Subcutaneous abdominal adipose tissue (tissue), 5 donors: ENCODE measurements around the gene ABCA1.

Experiments
- H3K27ac ChIP-seq: one replicate; pipeline ENCODE4 v1.7.0; 2013; ENCODE audit warnings: low read depth, mild to moderate bottlenecking, inconsistent platforms, low read length, moderate library complexity
- H3K27me3 ChIP-seq, 5 donors: one replicate each; pipeline ENCODE4 v1.7.0; 2013; ENCODE audit warnings: low read length in 5 of 5, inconsistent platforms in 1 of 5; ENCODE audit not compliant: control insufficient read depth in 5 of 5, insufficient read depth in 4 of 5
- H3K36me3 ChIP-seq, 5 donors: one replicate each; pipeline ENCODE4 v1.7.0; 2013; ENCODE audit warnings: low read length in 5 of 5; ENCODE audit not compliant: control insufficient read depth in 5 of 5, insufficient read depth in 5 of 5
- H3K4me1 ChIP-seq, 5 donors: one replicate each; pipeline ENCODE4 v1.7.0; 2013; ENCODE audit warnings: low read length in 5 of 5, mild to moderate bottlenecking in 3 of 5, moderate library complexity in 1 of 5; ENCODE audit not compliant: control insufficient read depth in 5 of 5, insufficient read depth in 5 of 5
- H3K4me3 ChIP-seq, 5 donors: one replicate each; pipeline ENCODE4 v1.7.0; 2013; ENCODE audit warnings: low read length in 5 of 5, low read depth in 1 of 5
- H3K9ac ChIP-seq, 5 donors: one replicate each; pipeline ENCODE4 v1.7.0; 2013; ENCODE audit warnings: low read length in 5 of 5, mild to moderate bottlenecking in 4 of 5, moderate library complexity in 3 of 5
- H3K9me3 ChIP-seq, 5 donors: one replicate each; pipeline ENCODE4 v1.7.0; 2013; ENCODE audit warnings: low read length in 5 of 5; ENCODE audit not compliant: control insufficient read depth in 5 of 5
- donor health status: healthy.
- donor health status: healthy.
- donor health status: healthy.
- donor health status: healthy.
- donor health status: healthy.

ABCA1 gene

GRCh38 chr9:104854613-104855012 lies 73.3 kb downstream of the ABCA1 start:
- no peaks in the 10 kb centered on the region for H3K9me3 ChIP-seq
- peaks cover 9 to 51% (median 48%) of the 10 kb centered on the region in 5 donors for H3K4me1 ChIP-seq
- peak overlapping the region; percentile 70 for H3K27ac ChIP-seq
- H3K9ac ChIP-seq: no peak overlapping the region
- H3K4me3 ChIP-seq: no peak overlapping the region
- peaks cover 38 to 75% (median 45%) of the 10 kb centered on the region in 5 donors for H3K36me3 ChIP-seq
- H3K27me3 ChIP-seq: no peaks in the 10 kb centered on the region

GRCh38 chr9:104853683-104854082 lies 74.3 kb downstream of the ABCA1 start:
- Histone ChIP-seq H3K36me3 (peaks cover 36 to 74% (median 41%) of the 10 kb centered on the region in 5 donors), H3K4me1 (peaks cover 9 to 42% (median 38%) of the 10 kb centered on the region in 5 donors), H3K27ac (peak overlapping the region; percentile 70), H3K4me3 (no peak overlapping the region), H3K9ac (peak overlapping the region in 1 of 5 donors; percentile 38), H3K27me3 (no peaks in the 10 kb centered on the region), H3K9me3 (no peaks in the 10 kb centered on the region)

- Histone ChIP-seq H3K4me3 (no peak overlapping the region), H3K9ac (no peak overlapping the region), H3K4me1 (peaks cover 9 to 37% (median 33%) of the 10 kb centered on the region in 5 donors), H3K27me3 (no peaks in the 10 kb centered on the region), H3K36me3 (peaks cover 32 to 71% (median 41%) of the 10 kb centered on the region in 5 donors), H3K9me3 (no peaks in the 10 kb centered on the region), H3K27ac (peak overlapping the region; percentile 70)
Measured at GRCh38 chr9:104853159-104853558, 74.8 kb downstream of the ABCA1 start.

GRCh38 chr9:104851546-104851920 lies 76.4 kb downstream of the ABCA1 start:
- peak overlapping the region; percentile 87 for H3K27ac ChIP-seq
- no peaks in the 10 kb centered on the region for H3K27me3 ChIP-seq
- no peak overlapping the region for H3K4me3 ChIP-seq
- H3K9me3 ChIP-seq: no peaks in the 10 kb centered on the region
- peak overlapping the region in 1 of 5 donors; percentile 54 for H3K9ac ChIP-seq
- H3K4me1 ChIP-seq: peaks cover 9 to 24% (median 23%) of the 10 kb centered on the region in 5 donors
- peaks cover 28 to 65% (median 35%) of the 10 kb centered on the region in 5 donors for H3K36me3 ChIP-seq

- Histone ChIP-seq H3K27me3 (no peaks in the 10 kb centered on the region), H3K27ac (peak overlapping the region; percentile 87), H3K4me1 (peaks cover 9 to 20% (median 18%) of the 10 kb centered on the region in 5 donors), H3K4me3 (no peak overlapping the region), H3K9me3 (no peaks in the 10 kb centered on the region), H3K9ac (peak overlapping the region in 1 of 5 donors; percentile 61), H3K36me3 (peaks cover 26 to 66% (median 30%) of the 10 kb centered on the region in 5 donors)
Measured at GRCh38 chr9:104850786-104851545, 77.0 kb downstream of the ABCA1 start.

- Histone ChIP-seq H3K27me3 (no peaks in the 10 kb centered on the region), H3K27ac (peak overlapping the region; percentile 87), H3K4me1 (peaks cover 9 to 19% (median 13%) of the 10 kb centered on the region in 5 donors), H3K36me3 (peaks cover 25 to 63% (median 34%) of the 10 kb centered on the region in 5 donors), H3K9me3 (no peaks in the 10 kb centered on the region), H3K9ac (peak overlapping the region in 1 of 5 donors; percentile 40), H3K4me3 (no peak overlapping the region)
Measured at GRCh38 chr9:104849023-104849422, 78.9 kb downstream of the ABCA1 start.

- no peaks in the 10 kb centered on the region for H3K27me3 ChIP-seq
- no peaks in the 10 kb centered on the region for H3K9me3 ChIP-seq
- H3K36me3 ChIP-seq: peaks cover 35 to 72% (median 43%) of the 10 kb centered on the region in 5 donors
- peak overlapping the region in 1 of 5 donors; percentile 24 for H3K9ac ChIP-seq
- peaks cover 0 to 28% (median 9%) of the 10 kb centered on the region in 5 donors for H3K4me1 ChIP-seq
- no peak overlapping the region for H3K4me3 ChIP-seq
- no peak overlapping the region for H3K27ac ChIP-seq
Measured at GRCh38 chr9:104844710-104845109, 83.2 kb downstream of the ABCA1 start.

- Histone ChIP-seq H3K27me3 (no peaks in the 10 kb centered on the region), H3K9me3 (no peaks in the 10 kb centered on the region), H3K4me1 (peaks cover 0 to 28% (median 9%) of the 10 kb centered on the region in 5 donors), H3K9ac (no peak overlapping the region), H3K36me3 (peaks cover 37 to 78% (median 52%) of the 10 kb centered on the region in 5 donors), H3K27ac (peak overlapping the region; percentile 77), H3K4me3 (no peak overlapping the region)
Measured at GRCh38 chr9:104843644-104844240, 84.2 kb downstream of the ABCA1 start.

- H3K27me3 ChIP-seq: no peaks in the 10 kb centered on the region
- no peak overlapping the region for H3K4me3 ChIP-seq
- peak overlapping the region in 2 of 5 donors; percentile 14 to 52 for H3K9ac ChIP-seq
- peak overlapping the region; percentile 77 for H3K27ac ChIP-seq
- peaks cover 38 to 79% (median 52%) of the 10 kb centered on the region in 5 donors for H3K36me3 ChIP-seq
- H3K4me1 ChIP-seq: peaks cover 0 to 28% (median 9%) of the 10 kb centered on the region in 5 donors
- no peaks in the 10 kb centered on the region for H3K9me3 ChIP-seq
Measured at GRCh38 chr9:104842698-104843097, 85.3 kb downstream of the ABCA1 start.

GRCh38 chr9:104841601-104842141 lies 86.3 kb downstream of the ABCA1 start:
- no peaks in the 10 kb centered on the region for H3K9me3 ChIP-seq
- H3K27me3 ChIP-seq: no peaks in the 10 kb centered on the region
- H3K9ac ChIP-seq: peak overlapping the region in 2 of 5 donors; percentile 52 to 75
- H3K27ac ChIP-seq: peak overlapping the region; percentile 77
- no peak overlapping the region for H3K4me3 ChIP-seq
- H3K4me1 ChIP-seq: peaks cover 4 to 35% (median 12%) of the 10 kb centered on the region in 5 donors
- H3K36me3 ChIP-seq: peaks cover 40 to 89% (median 61%) of the 10 kb centered on the region in 5 donors
